Stimulated activated CD4-positive, alpha-beta T cell treated with anti-CD3 and anti-CD28 coated beads, Interleukin-2, amount 100 ng/mL, for 24 hours (primary cell): ENCODE results near the gene SLC25A33.
"Not testable (repeated sequence)": the region's sequence is repeated elsewhere in the genome, so short reads cannot be mapped to it uniquely, and the experiment has no call there.

Source experiments
- DNase-seq, 2 donors: peaks; one replicate each; pipeline ENCODE4 v3.0.0-alpha.2; 2020

SLC25A33 gene

DNA sequence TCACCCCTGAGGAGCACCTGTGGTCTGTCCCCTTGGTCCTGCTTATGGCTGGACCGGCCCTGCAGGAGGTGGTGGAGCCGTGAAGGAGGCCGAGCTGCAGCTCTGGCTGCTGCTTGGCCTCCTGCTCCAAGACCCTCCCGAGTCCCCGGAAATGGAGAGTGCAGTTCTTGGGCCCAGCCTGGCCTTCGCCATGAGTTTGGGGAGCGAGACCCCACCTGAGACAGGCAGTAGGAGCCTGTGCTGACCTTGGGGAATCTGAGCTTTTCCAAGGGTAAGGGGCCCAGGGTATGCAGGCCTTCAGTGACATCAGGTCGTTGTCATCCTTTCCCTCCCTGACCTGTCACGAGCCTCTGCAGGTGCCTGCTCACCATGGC lies 63.5 kb downstream of the SLC25A33 start:
- DNase-seq = no peak

DNA sequence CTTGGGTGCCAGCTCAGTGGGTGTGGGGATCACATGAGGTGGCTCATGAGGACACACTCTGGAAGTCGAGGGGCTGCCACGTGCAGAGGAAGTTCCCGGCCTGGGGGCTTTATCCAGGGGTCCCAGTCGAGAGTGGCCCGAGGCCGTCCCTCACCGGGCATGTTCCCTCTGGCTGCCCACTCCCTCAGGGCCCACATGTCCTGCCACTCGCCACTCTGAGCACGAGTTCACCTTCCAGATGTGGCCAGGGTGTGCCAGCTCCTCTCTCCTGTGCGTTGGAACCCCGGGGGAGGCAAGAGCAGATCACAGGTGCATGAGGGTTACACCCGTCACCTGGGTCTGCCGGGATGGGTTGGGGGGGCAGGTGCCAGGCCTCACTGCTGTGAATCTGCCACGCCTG lies 64.0 kb downstream of the SLC25A33 start:
- DNase-seq = no peak

DNA sequence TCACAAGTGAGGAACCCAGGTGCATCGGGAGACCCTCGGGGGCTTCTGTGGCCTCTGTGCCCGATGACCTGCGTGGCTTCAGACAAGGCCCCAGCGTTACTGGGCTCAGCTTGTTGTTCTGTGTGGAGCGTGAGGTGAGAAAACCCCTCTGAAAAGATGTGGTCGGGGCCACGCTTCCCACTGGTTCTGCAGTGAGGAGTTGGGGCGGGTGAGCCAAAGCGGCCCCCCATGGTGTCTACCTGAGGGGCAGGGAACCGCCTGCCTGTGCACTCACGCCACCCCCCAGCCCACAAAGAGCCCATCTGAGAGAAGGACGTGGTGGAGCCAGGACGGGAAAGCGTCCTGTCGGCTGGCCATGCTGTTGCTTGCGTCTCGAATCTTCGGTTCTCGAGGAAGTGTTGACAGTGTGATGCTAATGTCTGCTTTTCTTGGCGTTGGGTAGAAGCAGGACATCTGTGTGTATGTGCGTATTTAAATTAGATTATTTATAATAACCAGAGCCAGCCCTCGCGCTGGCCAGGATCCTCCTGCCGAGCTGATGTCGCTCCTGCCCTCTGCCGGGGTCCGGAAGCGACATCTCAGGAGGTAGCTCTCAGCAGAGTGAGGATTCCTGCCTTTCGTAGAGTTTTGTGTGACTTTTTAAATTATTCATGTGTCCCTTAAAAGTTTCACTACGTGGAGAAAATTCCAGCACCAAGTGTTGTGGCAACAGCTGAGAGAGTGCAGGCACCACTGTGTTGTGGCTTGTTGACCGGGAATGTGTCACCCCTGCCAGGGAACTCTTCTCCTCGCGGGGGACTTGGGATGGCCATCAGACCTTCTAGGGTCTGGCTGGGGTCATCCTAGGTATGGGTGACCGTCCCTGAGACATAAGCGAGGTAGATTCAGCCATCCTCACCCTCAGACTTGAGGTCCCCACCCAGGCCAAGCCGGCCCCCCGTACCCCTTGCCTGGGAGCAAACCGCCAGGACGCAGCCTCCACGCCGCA lies 64.8 kb downstream of the SLC25A33 start:
- DNase-seq = no peak

DNA sequence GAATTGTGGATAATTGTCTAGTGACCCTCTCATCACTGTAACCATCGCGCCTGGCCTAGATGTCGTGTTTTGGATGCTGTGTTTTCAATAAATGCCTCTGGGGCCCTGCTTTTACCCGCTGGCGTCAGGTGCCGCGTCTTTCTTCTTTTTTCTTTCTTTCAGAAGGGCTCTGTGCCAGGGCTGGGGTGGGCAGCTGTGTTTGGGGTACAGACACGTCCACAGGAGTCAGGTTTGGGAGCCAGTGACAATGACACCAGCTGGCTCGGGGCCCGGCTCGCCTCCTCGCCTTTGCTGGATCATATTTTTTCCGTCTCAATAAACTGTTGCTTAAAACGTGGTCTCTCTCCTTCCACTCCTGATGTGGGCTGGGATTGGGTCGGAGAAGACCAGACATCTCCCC lies 65.6 kb downstream of the SLC25A33 start:
- DNase-seq = no peak

DNA sequence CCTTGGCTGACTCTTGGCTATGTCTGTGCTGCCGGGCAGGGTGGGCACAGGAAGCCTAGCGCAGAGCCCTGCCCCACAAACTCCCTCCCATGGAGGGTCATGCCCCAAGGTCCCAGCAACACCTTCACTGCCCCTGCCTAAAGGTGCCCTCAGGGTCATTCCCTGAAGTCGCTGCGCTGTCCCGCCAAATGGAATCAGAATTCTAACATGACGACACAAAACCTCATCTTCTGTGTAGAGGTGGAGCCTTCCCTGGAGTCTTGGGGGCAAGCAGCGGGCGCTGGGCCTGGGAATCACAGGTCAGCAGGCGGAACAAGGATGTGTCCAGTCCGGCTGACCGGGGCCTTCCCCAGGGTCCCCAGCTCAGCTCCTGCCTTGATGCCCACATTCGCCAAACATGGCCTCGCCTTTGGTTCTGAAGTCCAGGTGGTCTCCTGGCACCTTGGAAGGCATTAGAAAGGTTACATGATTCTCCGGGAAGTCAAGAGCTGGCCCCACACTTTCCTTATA lies 66.7 kb downstream of the SLC25A33 start:
- no peak for DNase-seq

- DNase-seq = no peak
Measured at GRCh38 chr1:9606458-9606857, 67.2 kb downstream of the SLC25A33 start.

DNA sequence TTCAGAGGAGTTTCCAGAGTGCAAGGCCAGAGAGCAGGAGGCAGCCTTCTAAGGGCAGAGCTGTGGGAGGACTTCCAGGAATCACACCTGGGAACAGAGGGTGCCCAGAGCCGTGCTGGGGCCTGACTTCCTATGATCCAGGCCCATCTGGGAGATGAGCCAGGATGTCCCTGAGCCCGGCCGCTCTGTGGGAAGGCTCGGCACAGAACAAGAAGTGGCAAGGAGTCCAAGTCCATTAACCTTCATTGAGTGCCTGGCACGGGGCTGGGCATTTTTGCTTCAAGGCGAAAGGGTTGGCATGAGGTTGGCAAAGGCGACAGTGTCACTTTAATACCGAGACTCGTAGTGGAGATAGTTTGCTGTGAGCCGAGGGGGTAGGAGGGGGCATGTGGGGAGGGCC lies 67.7 kb downstream of the SLC25A33 start:
- no peak for DNase-seq

- no peak for DNase-seq
Measured at GRCh38 chr1:9607352-9607751, 68.1 kb downstream of the SLC25A33 start.

DNA sequence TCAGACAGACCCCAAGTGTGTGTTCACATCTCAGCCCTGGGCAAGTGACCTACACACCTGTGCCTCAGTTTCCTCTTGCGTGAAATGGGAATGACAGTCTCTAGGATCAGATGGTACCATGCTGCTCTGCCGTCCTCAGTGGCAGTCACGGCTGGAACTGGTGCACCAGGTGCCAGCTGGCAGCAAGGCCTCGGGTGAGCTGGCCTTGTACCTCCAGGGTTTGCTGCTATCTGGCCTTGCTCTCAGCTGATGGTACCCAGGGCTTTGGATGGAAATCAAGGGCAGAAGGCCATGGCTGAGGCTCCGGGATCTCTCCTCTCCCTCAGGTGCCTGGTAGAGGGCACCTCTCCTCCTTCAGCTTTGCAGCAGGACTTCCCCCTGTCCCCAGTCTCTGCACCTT lies 70.7 kb downstream of the SLC25A33 start:
- DNase-seq = no peak

- DNase-seq = no peak
Measured at GRCh38 chr1:9610548-9610947, 71.3 kb downstream of the SLC25A33 start.

GRCh38 chr1:9611716-9612115 lies 72.5 kb downstream of the SLC25A33 start:
- no peak for DNase-seq

DNA sequence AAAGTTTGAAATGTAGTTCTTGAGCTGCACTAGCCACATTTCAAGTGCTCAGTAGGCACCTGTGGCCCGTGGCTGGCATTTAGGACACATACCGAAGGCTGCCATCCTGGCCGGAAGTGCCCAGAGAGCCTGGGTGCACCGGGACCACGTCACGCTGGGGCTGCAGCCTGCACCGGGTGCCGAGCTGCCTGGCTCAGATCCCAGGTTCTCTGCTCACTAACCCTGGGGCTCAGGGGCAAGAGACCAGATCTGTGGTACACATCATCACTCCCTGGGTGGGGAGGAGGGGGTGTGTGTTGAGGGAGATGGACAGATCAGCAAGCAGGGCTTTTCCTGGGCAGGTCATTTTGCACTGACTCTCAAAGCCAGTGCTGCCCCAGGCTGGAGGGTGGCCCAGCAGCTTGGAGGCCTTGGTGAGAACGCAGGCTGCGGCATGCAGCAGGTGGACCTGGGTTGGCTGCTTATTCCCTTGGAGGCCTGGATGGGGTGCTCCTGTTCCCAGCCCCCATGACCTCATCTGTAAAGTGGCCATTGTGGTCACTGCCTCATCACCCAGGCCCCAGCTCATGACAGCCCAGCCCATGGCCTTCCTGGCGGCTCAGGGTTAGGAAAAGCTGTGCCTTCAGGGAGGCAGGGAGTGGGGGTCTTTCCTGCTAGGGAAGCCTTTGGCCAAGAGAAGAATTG lies 73.0 kb downstream of the SLC25A33 start:
- no peak for DNase-seq

DNA sequence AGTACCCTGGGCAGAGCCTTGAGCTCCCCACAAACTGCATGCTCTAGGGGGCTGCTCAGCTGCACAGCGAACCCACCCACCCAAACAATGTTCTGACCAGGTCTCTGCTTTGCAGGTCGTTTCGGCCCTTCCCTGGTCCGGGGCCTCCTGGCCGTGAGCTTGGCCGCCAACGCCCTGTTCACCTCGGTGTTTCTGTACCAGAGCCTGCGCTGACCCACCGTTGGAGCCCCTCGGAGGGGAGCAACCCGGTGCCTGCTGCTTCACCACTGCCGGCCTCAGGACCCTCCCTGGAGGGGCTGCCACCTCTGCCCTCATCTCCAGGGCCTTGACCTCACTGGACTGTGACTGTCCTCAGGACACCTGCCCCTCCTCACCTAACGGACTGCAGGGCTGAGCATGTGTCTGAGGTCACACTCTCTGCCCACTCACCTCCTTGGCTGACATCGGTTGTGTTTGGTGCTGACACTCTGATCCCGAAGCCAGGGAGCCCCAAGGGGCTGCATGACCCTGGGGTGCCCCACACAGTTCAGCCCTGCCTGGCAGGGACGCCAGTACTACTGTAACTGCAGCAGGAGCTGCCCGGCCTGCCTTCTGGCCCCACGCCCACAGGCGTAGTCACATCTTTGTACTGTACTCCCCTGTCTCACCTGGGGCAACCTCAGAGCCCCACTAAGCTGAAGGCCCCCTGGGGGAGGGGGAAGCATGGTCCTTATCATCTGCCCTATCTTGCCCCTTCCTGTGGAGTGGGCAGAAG lies 73.8 kb downstream of the SLC25A33 start:
- no peak for DNase-seq

DNA sequence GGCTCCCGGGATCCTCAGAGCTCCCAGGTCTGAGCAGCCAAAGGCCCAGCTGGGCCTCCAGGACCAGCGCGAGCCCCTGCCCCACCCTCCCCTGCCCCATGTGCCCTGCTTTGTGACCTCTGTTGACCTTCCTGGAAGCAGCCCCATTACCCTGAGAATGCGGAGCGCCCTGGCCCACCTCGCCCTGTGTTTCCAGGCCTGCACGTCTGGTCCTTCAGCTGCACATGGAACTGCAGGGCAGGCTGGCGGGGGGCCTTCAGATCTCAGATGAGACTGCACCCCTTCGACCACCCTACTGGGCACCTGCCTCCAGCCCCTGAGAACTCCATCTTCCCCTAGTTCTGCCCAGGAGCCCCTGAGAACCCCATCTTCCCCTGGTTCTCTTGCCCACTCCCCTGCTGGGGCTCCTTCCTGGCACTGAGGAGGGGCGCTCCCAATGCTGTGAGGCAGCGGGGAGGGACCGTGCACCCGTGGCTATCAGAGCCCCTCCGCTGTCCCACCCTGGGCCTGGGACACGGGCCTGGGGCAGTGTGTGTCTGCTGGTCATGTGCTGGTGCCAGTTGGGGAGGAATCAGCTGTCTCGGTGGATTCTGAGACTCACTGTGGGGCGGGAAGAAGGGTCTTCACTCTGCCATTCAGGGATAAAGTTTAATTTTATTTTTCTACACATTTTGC lies 74.5 kb downstream of the SLC25A33 start:
- no peak for DNase-seq

DNA sequence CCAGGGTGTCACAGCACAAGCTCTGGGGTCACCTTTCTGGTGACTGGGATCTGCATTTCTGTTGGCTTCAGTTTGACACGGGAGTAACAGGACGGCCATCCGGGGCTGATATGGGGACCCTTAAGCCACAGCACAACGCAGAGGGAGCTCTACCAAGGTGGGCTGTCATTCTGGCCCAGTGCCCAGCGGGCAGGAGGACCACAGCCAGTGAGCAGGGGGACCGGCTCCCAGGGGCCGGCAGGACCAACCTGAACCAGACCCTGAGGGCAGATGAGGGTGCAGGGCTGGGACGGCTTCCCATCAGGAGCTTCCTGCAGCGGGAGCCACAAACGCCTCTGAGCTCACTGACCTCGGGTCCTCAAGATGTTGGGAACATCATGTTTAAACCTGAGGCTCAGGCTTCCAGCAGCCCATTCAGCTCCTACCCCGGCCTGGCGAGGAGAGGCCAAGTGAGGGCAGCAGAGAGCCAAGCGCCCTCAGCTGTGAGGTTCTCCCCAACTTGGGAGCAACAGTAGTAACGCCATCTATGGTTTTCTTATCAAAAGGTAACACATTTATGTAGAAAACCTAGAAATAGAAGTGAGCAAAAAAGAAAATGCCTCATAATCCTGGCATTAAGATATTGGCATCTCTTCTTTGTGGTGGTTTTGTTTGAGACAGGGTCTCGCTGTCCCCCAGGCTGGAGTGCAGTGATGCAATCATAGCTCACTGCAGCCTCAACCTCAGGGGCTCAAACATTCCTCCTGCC lies 76.2 kb downstream of the SLC25A33 start:
- DNase-seq = peak; percentile 61 to 63

GRCh38 chr1:9618909-9619679 lies 79.8 kb downstream of the SLC25A33 start:
- DNase-seq = no peak

- DNase-seq = no peak
Measured at GRCh38 chr1:9621032-9621431, 81.8 kb downstream of the SLC25A33 start.

DNA sequence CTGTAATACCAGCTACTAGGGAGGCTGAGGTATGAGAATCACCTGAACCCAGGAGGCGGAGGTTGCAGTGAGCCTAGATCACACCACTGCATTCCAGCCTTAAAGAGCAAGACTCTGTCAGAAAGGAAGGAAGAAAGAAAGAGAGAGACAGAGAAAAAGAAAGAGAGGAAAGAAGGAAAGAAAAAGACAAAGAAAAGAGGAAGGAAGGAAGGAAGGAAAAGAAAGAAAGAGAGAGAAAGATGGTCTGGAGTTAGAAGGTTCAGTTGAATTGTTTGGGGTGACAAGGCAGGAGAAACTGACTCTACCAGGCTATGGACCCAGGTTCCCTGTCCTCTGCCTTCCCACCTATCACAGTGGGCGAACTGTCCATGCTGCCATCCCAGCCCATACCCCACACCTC lies 84.8 kb downstream of the SLC25A33 start:
- DNase-seq = no peak

DNA sequence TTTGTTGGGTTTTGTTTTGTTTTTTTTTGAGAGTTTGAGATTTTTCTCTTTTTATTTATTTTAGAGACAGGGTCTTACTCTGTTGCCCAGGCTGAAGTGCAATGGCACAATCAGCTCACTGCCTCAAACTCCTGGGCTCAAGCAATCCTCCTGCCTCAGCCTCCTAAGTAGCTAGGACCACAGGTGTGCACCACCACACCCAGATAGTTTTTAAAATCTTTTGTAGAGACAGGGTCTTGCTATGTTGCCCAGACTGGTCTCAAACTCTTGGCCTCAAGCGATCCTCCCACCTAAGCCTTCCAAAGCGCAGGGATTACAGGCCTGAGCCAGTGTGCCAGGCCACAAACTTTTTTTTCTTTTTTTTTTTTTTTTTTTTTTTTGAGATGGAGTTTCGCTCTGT lies 85.8 kb downstream of the SLC25A33 start:
- DNase-seq = not testable (repeated sequence)

GRCh38 chr1:9626201-9626608 lies 86.9 kb downstream of the SLC25A33 start:
- peak in 1 of 2 donors; percentile 14 for DNase-seq
